GM19025 (cell line): ENCODE measurements around the gene CALB2.
"Not testable (repeated sequence)": the region's sequence is repeated elsewhere in the genome, so short reads cannot be mapped to it uniquely, and the experiment has no call there.

Experiments
- ATAC-seq: cut with Tn5 transposase; IDR thresholded peaks from one replicate; pipeline ENCODE4 v1.9.1; 2021; ENCODE audit warnings: mild to moderate bottlenecking, low read depth, moderate library complexity; ENCODE audit not compliant: unreplicated experiment

The CALB2 gene, protein sequence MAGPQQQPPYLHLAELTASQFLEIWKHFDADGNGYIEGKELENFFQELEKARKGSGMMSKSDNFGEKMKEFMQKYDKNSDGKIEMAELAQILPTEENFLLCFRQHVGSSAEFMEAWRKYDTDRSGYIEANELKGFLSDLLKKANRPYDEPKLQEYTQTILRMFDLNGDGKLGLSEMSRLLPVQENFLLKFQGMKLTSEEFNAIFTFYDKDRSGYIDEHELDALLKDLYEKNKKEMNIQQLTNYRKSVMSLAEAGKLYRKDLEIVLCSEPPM

DNA sequence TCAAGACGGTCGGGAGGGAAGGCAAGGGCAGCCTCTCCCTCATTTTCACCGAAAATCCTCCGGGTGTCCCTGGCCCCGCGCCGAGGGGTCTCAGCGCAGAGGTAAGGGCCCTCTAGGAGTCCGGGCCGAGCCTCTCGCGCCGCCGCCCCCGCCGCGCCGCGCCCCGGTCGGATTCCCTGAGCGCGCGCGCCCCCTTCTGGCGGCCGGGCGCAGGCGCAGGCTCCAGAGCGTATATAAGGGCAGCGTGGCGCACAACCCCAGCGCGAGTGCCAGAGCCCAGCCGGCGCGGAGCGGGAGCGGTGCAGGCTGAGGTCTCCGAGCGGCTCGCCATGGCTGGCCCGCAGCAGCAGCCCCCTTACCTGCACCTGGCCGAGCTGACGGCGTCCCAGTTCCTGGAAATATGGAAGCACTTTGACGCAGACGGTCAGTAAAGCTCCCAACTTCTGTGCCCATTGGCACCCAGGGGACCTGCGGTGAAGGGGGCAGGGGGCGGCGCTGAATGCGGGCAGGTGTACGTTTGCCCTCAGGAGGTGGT, at the start of gene CALB2:
Gene CALB2, plus strand, starts transcription at position 260 of the 535 bp plus-strand sequence. Its CDS starts 70 bp downstream, at position 330.
- peak; percentile 77 for ATAC-seq

DNA sequence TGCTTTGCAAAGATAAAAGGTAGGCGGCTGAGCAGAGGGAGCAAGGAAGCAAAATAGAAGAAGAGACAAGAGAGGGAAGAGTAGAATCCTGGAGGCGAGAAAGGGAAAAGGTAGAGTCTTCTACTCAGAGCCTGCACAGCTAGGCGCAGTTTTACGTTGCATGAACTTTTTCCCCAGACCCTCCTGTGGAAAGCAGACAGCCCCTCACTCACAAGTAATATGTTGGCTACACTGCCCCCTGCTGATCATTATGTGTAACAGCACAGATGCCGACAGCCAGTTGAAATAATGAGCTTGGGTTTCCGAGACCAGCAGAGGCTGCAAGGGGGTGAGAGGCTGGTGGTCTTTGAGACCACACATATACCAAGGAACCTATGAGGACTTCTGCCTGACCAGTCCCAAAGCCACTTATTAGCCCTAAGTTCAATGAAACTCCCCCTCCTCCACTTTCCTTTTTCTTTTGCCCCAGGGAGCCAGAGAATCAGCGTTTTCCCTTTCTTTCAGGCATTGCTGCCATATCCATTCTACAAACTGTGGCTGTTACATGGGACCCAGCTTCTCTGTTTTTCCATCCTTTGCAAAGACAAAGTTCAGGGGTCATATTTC, 46.9 kb upstream of the CALB2 start:
- ATAC-seq, result no peak

DNA sequence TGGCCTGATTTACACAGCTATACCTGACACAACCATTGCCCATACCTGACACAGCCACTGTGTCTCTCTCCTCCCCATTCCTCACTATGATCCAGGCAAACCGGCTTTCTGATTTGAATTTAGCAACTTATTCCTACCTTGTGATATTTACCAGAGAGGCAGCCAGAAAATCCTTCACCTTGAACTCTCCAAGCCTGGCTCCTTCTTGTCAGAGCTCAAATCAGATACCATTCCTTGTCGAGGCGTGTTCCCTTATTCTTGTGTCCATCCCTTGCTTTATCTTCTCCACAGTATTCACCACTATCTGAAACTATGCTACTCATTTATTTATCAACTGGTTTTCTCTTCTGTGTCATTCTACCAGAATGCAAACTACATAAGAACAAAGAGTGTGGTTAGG, 44.9 kb upstream of the CALB2 start:
- ATAC-seq, result not testable (repeated sequence)

DNA sequence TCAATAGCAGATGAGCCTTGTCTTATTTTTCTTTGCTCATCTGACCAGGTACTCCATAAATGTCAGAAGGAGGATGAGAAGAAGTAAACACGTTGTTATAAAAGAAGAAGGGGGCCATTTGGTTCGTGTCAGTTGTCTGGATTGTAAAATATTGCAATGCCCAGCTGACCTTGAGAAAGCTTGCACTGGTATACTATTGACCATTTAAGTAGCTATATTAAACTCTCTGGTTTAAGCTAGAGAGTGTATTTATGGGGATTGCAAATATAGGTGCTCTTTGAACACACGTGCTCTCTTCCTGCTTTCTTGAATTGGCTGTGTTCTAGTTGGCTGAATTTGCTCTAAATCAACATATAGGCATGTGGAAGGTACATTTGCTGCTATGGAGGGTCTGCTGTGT, 43.3 kb upstream of the CALB2 start:
- no peak for ATAC-seq

DNA sequence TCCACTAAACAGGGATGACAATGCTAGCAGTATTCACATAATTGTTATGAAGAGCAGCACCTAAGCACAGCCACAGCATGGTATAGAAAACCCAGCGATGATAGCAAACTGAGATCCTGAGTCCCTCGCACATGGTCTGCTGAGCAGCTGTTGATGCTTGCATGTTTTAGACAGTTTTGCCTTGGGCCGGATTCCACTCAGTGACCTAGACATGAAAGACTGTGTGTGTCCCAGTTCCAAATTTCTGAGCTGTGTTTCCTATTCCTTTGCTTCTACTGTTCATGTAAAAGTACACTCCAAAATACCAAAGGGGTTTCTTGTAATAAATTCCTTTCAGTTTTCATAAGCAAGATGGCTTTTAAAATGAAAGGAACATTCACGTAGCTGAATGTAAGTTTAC, 38.5 kb upstream of the CALB2 start:
- ATAC-seq, result no peak

DNA sequence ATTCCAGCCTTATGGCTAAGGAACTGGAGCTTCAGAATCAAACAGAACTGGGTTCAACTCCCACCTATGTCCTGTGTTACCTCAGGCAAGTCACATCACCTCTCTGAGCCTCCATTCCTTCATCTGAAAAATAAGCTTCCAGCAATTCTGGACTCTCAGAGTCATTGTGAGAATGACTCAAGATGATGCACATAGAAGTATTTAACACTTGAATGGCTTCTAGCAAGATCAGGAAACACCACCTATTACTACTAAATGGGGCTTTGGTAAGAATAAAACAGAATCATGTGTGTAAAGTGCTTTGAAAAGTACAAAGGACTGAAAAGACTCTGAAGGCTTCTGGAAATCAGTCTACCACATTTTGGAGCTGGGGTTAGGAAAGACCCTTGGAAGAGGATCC, 30.8 kb upstream of the CALB2 start:
- ATAC-seq, result no peak

DNA sequence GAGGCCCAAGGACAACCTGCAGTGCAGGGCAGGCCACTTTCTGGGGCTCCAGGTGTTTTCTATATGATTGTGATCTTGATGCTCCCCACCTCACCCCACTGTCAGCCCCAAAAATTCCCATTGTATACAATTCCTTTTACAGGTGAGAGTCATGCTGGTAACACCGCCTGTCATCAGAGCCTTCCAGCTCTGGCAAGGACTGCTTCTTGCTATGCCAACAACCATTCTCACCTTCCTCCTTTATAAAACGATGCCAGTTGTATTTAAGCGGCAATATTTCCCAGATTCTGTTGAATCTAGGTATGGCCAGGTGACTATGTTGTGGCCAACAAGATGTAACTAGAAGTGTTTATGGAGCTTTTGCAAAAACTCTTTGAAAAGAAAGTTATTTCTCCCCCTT, 30.4 kb upstream of the CALB2 start:
- no peak for ATAC-seq

DNA sequence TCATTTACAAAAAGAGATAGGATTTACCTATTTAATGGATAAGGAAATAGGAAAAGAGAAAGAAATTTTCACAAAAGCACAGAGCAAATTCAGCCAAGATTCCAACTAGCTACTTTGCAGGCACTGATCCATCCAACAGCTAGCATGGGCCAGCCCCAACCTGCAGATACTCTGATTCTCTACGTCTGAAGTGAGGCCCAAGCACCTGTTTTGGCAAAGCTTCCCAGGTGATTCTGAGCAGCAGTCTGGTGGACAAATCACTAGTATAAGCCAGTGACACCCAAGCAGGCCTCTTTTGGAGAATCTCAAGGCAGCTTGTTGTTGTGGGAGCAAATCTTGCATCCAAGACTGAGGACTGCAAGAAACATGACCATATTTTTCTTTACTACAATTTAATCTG, 20.9 kb upstream of the CALB2 start:
- ATAC-seq, result no peak

DNA sequence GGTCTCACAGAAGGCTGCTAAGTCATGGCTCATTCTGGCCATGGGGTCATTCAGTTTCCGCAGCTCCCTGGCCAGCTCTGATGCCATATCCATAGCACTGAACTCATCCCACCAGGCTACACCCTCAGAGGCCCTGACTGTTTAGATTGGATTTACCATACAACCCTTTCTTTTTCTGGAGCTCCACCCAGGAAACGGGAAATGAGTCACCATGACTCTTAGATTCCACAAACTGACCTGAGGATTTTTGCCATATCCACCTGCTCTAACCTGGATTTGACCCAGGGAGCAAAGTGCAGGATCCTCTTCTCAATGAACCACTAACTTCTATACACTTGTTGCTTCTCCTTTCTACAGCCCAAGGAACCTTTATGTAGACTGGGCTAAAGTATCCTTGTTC, 20.3 kb upstream of the CALB2 start:
- ATAC-seq, result no peak

DNA sequence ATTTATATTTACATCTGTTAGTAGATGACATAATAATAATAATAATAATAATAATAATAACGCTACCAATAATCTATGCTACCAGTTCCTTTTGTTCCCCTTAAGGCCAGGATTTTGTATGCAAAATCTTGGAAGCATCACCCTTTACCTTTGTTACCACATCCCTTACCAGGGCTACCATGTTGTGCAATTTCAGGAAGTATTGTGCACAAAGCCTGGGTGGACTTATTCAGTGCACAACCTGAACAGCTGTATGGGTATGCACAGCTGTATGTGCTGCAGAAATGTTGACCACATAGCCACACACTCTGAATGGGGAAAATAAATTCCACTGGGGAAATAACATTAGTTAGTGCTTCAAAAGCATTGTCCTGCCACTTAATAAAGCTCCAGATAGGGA, 19.9 kb upstream of the CALB2 start:
- ATAC-seq, result no peak

DNA sequence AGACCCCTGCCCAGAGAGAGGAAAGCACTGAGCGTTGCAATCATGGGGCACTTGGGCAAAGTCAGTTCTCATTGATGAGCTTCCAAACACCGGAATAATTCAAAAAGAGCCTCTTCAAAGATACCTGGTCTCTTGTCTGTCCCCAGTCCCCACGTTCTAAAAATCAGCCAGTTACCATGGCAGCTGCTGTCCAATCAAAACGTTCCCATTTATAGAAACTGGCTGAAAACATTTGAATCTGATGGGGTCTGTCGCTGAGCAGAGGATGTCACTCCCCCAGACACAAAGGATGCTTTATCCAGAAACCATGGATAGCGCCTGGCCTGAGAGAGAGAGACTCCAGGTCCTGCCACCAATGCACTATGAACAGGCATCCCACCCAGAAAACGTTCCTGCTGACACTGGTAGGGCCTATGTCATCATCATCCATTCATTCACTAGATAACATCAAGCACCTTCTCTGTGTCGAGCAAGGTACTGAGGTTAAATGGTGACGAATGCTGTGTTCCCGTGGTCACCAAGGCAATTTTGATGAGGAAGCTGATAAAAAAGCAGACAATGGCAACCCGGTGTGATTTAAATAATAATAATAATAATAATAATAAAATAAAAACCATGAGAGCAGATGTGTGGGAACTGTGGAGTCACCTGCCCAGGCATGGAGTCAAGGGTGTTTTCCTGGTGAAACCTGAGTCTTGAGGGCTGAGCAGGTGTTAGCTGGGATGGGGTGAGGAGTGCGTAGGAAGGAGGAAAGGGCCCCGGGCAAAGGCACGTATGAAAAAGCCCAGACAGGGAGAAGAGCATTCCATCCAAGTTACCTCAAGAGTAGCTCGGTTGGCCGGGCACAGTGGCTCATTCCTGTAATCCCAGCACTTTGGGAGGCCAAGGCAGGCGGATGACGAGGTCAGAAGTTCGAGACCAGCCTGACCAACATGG, 19.0 kb upstream of the CALB2 start:
- no peak for ATAC-seq

DNA sequence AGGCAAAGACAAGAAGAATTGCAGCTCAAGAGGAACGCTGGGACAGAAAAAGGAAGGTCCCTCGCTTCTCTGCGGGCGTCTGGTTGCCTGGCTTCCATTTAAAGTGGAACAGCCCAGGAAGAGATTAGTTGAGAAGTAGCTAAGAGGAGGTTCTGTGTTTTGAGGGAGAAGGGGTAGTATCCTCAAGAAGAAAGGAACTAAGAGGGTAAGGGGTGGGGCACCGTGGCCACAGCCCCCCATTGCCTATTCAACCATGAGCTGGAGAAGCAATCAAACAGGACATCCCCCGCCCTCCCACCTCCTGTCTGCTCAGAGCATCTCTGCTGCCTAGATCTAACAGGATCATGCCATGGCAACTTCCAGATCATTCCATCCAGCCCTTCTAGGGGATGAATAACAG, 18.1 kb upstream of the CALB2 start:
- ATAC-seq, result no peak

DNA sequence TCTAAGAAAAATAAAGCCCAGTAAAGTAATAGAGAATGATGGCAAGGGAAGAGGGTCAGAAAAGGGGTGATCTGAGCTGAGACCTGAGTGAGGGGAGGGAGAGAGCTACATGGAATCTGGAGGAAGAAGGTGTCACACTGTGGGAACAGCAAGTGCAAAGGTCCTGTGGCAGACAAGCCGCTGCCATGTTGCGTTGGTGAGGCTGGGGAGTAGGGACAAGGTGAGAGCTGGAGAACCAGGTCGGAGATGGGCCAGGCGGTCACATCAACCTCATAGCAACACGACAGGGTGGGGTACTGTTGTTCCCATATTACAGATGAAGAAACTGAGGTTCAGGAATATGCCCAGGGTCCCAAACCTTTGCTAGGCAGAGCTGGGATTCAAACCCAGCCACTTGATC, 16.6 kb upstream of the CALB2 start:
- no peak for ATAC-seq

DNA sequence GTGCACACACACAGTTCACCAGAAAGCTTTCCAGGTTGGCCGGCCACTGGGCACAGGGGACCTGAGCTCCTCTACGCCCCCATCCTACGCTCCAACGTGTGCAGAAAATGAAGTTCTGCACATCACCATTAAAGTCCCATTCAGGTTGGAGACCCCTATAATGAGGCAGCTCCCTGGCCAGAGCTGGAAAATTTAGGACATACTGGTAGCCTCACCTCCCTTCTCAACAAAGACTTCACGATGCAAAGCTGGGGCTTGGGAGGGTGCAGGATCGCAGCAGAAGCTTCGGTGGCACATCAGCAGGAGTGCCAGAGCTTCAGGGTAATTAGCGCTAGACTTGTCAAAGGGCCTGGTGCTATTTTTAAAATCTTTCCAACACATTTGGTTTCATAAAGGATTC, 15.4 kb upstream of the CALB2 start:
- no peak for ATAC-seq

DNA sequence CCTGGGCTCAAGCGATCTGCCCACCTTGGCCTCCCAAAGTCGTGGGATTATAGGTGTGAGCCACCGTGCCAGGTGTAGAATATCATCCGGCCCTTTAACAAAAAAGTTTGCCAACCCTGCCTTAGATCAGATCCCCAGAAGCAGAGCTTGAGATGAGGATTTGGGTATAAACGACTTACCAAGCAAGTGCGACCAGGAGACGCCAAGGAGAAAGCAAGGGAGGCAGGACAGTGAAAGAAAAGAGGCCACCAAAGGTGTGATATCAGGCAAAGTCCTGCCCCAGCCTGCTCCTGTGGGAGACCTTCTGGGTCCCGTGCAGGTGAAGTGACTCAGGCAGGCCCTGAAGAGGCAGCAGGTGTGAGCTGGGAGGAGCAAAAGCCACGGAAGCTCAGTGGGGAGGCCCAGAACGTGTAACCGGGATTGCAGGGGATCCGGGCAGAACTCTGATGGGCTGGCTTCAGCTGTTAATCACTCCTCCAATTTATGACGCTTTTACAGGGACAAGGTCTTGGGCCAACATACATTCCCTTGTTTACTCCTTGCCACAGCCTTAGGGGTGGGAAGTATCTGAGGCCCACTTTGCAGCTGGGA, 14.1 kb upstream of the CALB2 start:
- ATAC-seq, result no peak

DNA sequence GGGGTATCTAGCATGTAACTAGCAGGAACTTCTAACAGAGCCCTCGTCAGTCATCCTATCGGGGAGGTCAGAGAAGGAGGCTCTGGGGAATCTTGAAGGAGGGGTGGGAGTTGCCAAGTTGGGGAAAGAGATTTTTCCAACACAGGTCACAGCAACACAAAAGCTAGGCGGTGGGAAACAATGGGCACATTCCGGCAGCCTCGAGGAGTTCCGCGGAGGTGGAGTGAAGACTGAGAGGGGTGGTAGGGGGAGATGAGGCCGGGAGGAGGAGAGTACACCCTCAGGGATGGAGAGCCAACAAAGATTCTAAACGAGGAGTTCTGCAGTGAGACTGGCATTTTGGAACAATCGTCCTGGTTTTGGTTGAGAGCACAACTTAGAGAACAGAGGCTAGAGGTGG, 13.5 kb upstream of the CALB2 start:
- no peak for ATAC-seq

DNA sequence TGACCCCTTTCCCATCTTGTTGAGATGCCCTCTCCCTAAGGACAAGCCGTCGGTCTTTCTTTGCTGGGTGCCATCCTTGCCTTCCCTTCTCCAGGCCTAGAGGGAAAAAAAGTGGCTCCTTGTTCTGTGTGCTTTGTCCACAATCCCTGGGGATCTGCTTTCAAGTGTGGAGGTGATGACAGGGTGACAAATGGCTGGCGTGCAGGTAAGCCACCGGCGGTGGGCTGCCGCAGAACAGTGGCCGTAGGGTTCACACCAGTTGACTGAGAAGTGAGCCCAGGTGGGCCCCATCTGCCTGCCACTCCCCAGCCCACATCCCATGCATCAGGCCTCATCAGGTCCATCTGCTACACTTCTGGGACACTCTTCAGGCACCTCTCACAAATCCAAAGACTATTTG, 11.4 kb upstream of the CALB2 start:
- no peak for ATAC-seq

DNA sequence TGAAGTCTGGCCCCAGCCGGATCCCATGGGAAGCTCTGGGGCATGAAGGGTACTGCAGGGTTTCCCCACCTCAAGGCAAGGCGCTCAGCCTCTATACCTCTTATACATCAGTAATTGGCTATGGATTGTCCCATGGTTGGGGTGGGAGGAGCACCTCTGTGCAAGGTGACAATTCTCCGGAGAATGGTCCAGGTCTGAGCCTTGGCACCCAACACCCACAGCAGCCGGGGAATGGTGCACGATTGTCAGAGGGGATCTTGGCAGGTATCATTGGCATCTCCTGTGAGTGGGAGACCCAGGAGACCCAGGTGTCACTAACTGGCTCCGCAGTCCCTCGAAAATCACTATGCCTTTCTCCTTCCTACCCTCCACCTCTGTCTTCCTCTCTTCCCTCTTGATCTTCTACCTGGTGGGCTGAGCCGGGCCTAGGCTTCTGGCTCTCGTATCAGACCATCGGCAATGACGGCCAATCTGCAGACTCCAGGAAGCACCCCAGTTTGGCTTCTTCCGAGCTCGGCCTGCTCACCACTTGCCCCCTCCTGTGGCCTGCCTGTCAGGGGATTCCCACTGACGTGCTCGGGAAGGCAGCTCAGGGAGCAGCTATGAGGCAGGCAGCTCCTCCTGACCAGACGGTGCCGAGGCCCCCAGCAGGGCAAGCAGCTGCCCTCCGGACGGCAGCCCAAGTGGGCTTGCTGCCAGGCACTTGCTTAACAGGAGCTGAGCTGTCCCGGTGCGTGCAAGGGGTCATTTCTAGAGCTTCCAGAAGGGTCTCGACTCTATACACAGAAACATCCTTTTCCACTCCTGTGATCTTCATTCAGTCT, 10.0 kb upstream of the CALB2 start:
- ATAC-seq, result no peak

DNA sequence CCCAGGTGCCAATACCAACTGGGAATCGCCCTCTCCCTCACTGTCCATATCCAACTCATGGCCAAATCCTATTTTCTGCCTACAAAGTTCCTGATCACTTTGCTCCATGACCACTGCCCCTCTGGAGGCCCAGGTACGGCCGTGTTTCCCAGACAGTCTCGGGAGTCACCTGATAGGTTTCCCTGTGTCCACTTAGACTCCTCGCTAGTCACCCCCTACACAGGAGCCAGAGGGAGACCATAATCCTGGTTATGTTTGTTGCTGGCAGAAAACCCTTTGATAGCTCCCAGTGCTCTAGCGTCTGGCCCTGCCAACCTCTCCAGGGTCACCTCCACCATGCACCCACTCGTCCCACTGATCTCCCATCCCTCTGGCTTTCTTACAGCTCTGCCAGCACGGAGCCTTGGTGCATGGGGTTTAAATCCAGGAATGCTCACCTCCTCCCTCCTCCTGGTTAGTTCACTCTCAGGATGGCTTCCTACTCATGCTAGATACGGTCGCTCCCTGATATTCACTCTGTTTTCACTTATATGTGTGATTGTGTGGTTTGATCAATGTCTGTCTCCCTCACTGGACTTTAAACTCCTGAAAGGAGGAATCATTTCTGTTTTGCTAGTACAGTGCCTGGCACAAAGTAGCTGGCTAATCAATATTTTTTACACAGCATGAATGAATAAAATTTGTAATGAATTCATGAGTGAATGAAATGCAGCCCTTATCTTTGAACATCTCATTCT, 7.5 kb upstream of the CALB2 start:
- ATAC-seq, result no peak
